Transverse colon (tissue), 3 donors: Measurements from ENCODE around the gene SLC6A8.

Experiments
- EP300 ChIP-seq: sonication (generic); formaldehyde crosslinking; IDR thresholded peaks from one replicate; pipeline ENCODE4 v1.6.1; 2017; ENCODE audit warnings: antibody characterized with exemption, low read depth
- POLR2A ChIP-seq: fragments of 450-650 bp; IDR thresholded peaks from one replicate; pipeline ENCODE4 v1.6.1; 2016; ENCODE audit warnings: antibody characterized with exemption, mild to moderate bottlenecking, moderate library complexity
- TF ChIP-seq, protein P1 (sequence below), 5 experiments: fragments of 200-600 bp in 3 of 5; fragments of 450-650 bp in 2 of 5; sonication (generic) in 3 of 5; IDR thresholded peaks; 1 replicate in 2 of 5; 2 replicates in 3 of 5; pipeline ENCODE4 v1.5.1; 2016 to 2017; ENCODE audit warnings: antibody characterized with exemption in 5 of 5, inconsistent platforms in 3 of 5, mild to moderate bottlenecking in 2 of 5, moderate library complexity in 1 of 5

DNA sequence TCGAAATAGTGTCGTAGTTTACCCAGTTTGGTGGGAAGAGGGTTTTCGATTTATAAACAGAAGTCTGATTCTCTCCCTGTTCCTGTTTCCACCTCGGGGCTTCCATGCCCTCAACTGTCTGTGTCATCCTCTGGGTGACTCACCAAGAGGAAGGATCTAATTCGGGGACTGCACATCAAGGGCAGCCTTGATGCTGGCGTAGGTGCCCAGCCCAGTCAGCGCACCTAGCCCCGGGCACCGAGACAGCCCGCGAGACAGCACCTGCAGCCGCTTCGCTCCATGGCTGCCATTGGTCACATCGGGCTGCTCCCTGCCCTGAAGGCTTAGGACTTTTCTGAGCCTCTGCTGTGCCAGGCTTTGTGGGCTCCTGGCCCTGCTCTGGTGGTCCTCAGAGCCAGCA lies 44.7 kb downstream of the SLC6A8 start:
- TF ChIP-seq, protein P1, sequence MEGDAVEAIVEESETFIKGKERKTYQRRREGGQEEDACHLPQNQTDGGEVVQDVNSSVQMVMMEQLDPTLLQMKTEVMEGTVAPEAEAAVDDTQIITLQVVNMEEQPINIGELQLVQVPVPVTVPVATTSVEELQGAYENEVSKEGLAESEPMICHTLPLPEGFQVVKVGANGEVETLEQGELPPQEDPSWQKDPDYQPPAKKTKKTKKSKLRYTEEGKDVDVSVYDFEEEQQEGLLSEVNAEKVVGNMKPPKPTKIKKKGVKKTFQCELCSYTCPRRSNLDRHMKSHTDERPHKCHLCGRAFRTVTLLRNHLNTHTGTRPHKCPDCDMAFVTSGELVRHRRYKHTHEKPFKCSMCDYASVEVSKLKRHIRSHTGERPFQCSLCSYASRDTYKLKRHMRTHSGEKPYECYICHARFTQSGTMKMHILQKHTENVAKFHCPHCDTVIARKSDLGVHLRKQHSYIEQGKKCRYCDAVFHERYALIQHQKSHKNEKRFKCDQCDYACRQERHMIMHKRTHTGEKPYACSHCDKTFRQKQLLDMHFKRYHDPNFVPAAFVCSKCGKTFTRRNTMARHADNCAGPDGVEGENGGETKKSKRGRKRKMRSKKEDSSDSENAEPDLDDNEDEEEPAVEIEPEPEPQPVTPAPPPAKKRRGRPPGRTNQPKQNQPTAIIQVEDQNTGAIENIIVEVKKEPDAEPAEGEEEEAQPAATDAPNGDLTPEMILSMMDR (IDR thresholded peaks at IDR 0.05): no peak
- TF ChIP-seq EP300 (no peak), POLR2A (no peak)
